Panc1 (cell line): ENCODE results near the gene PRDM1. TPM values are rescaled to one million over a fixed set of nuclear protein-coding genes. Genes with fewer than 3 reads are reported as not detected.

Experiments used
- ATAC-seq: fragments of 200-7000 bp; cut with Tn5 transposase; 2 replicates; pipeline ENCODE4 v1.9.1; 2020; ENCODE audit warnings: mild to moderate bottlenecking, moderate library complexity
- BruUV-seq: library from RNA; stranded (reverse); fragments of 400-500 nt; replicated peaks from 2 replicates; lab custom pipeline; 2021; lab: Mats Ljungman, UMichigan
- CTCF ChIA-PET: fragments of 300-600 bp; sonication (Branson Sonifier 250); formaldehyde crosslinking; loops from one replicate; lab custom pipeline; 2022; ENCODE audit warnings: antibody characterized with exemption; lab: Charles Lee
- POLR2A ChIA-PET: fragments of 300-600 bp; sonication (Branson Sonifier 250); formaldehyde crosslinking; loops from one replicate; lab custom pipeline; 2022; ENCODE audit warnings: antibody characterized with exemption; lab: Charles Lee
- DNase-seq: peaks from one replicate; pipeline ENCODE4 v3.0.0-alpha.2; 2010; ENCODE audit warnings: low read depth, low spot score
- H3K27ac ChIP-seq: 2 replicates; pipeline ENCODE4 v1.5.1; 2011; ENCODE audit warnings: mild to moderate bottlenecking, low read length, inconsistent platforms
- H3K27me3 ChIP-seq: fragments of 200-500 bp; sonication (Bioruptor generic); 2 replicates; pipeline ENCODE4 v1.6.0; 2014; ENCODE audit warnings: low read length, inconsistent platforms; ENCODE audit not compliant: control insufficient read depth, insufficient read depth
- H3K36me3 ChIP-seq: fragments of 200-500 bp; sonication (Bioruptor generic); 2 replicates; pipeline ENCODE4 v1.5.1; 2014; ENCODE audit warnings: inconsistent platforms, mild to moderate bottlenecking, low read length, moderate library complexity; ENCODE audit not compliant: control insufficient read depth, insufficient read depth
- H3K4me1 ChIP-seq: 2 replicates; pipeline ENCODE4 v1.5.1; 2011; ENCODE audit warnings: inconsistent platforms, mild to moderate bottlenecking, low read length, moderate library complexity; ENCODE audit not compliant: control insufficient read depth, insufficient read depth
- H3K4me3 ChIP-seq, 2 experiments: 2 replicates each; pipeline ENCODE4 v1.5.1; 2011 to 2012; ENCODE audit warnings: low read depth in 2 of 2, low read length in 2 of 2, mild to moderate bottlenecking in 2 of 2, inconsistent platforms in 1 of 2, moderate library complexity in 1 of 2
- H3K9me3 ChIP-seq: fragments of 200-500 bp; sonication (Bioruptor generic); 2 replicates; pipeline ENCODE4 v1.5.1; 2014; ENCODE audit warnings: low read depth, mild to moderate bottlenecking, inconsistent platforms, low read length, moderate library complexity; ENCODE audit not compliant: control insufficient read depth, insufficient read depth
- POLR2AphosphoS5 ChIP-seq: IDR thresholded peaks from 2 replicates; pipeline ENCODE4 v1.6.1; 2012; ENCODE audit warnings: mild to moderate bottlenecking, low read depth, low read length, moderate library complexity
- REST ChIP-seq, 2 experiments: IDR thresholded peaks; 2 replicates each; pipeline ENCODE4 v1.6.1; 2011 to 2012; ENCODE audit warnings: low read depth in 2 of 2, control low read depth in 1 of 2, low read length in 1 of 2, mild to moderate bottlenecking in 1 of 2, moderate library complexity in 1 of 2; ENCODE audit not compliant: insufficient read depth in 1 of 2
- SIN3A ChIP-seq: IDR thresholded peaks from 2 replicates; pipeline ENCODE4 v1.6.1; 2012; ENCODE audit warnings: low read depth, mild to moderate bottlenecking, low read length, moderate library complexity, borderline replicate concordance; ENCODE audit not compliant: insufficient read depth
- TCF7L2 ChIP-seq: IDR thresholded peaks from 2 replicates; pipeline ENCODE4 v1.6.1; 2011; ENCODE audit warnings: mild to moderate bottlenecking, low read depth, low read length, inconsistent platforms
- in situ Hi-C: cut with HindIII; loops from 2 replicates; pipeline ENCODE4 v1.10.0; 2016; ENCODE audit warnings: low sequenced_read_pairs, low pct_unique_long_range_greater_than_20kb
- intact Hi-C: fragments of 100-400 bp; cut with micrococcal nuclease; formaldehyde crosslinking; loops from one replicate; pipeline ENCODE4 v1.10.0; 2022; ENCODE audit not compliant: unreplicated experiment
- total RNA-seq: library from RNA; stranded (reverse); gene quantifications from one replicate; pipeline ENCODE4 v1.2.1, GENCODE V29; 2021; ENCODE audit not compliant: unreplicated experiment
- TF ChIP-seq, protein P1 (sequence below): fragments of 450-650 bp; IDR thresholded peaks from 2 replicates; pipeline ENCODE4 v1.5.1; 2017; ENCODE audit warnings: mild to moderate bottlenecking

The PRDM1 gene
- total RNA-seq, 1 experiment from 2014 or later, result 2.6 TPM

DNA sequence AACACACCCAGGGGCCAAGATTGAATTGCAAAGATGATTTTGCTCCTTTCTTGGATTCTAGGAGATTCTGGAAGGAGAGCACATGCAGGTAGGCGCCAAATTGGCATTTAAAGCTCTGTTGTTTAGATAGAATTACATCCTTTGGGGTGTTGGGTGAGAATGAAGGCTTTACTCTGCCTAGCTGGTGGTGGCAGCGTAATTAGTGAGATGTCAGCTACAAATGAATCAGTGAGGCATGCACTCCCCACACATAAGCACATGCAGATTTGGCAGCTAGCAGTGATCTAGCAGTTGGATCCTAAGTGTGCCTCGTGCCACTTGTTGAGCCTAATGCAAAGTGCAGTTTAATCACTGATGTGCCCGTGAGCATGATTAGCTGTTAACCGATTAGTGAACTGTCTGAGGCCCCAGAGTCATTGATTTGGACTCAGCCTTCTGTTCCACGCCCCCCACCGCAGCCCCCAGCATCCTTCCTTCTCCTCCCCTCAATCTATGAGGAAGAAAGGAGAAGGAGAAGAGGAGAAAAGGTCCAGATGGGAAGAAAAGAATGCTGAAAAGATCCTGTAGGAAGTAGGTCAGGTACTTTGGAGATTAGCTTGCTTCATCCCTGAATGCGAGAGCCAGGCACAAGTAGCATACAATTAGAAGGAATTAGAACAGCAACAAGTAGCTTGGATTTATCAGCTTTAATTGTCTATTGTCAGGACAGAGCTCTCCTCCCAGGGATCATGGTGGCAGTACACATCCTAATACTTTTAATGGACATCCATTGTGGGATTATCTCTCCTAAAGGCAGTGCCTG lies 6.0 kb upstream of the PRDM1 start:
- no peaks in the 10 kb centered on the region for H3K36me3 ChIP-seq
- no peaks in the 10 kb centered on the region for H3K9me3 ChIP-seq
- no peak overlapping the region for H3K4me3 ChIP-seq
- ChIA-PET POLR2A (no interaction called here), CTCF (no interaction called here)
- no TSS peak for BruUV-seq
- H3K4me1 ChIP-seq, result peaks cover 6% of the 10 kb centered on the region; the same call in 1 of the 2 replicates
- H3K27ac ChIP-seq, result no peak overlapping the region
- DNase-seq (no peak), ATAC-seq (no peak)
- in situ Hi-C loops (no loop called here), intact Hi-C loops (loop anchor here (10.0 kb wide), 3 partner anchors 345 to 645 kb away; no protein-coding TSS in a partner anchor)
- no peak for TF ChIP-seq TCF7L2
- TF ChIP-seq, protein P1, sequence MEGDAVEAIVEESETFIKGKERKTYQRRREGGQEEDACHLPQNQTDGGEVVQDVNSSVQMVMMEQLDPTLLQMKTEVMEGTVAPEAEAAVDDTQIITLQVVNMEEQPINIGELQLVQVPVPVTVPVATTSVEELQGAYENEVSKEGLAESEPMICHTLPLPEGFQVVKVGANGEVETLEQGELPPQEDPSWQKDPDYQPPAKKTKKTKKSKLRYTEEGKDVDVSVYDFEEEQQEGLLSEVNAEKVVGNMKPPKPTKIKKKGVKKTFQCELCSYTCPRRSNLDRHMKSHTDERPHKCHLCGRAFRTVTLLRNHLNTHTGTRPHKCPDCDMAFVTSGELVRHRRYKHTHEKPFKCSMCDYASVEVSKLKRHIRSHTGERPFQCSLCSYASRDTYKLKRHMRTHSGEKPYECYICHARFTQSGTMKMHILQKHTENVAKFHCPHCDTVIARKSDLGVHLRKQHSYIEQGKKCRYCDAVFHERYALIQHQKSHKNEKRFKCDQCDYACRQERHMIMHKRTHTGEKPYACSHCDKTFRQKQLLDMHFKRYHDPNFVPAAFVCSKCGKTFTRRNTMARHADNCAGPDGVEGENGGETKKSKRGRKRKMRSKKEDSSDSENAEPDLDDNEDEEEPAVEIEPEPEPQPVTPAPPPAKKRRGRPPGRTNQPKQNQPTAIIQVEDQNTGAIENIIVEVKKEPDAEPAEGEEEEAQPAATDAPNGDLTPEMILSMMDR, result no peak
- no peak for TF ChIP-seq REST (IDR thresholded peaks at IDR 0.05; ENCODE audit: insufficient read depth in 1 of 2, low read depth in 2 of 2, low read length in 1 of 2)
- no peak for TF ChIP-seq POLR2AphosphoS5
- TF ChIP-seq SIN3A, result no peak
- H3K27me3 ChIP-seq, result no peaks in the 10 kb centered on the region

GRCh38 chr6:106080763-106081095 lies 5.4 kb upstream of the PRDM1 start:
- no peaks in the 10 kb centered on the region for H3K36me3 ChIP-seq
- ChIA-PET CTCF (interaction anchor here (0.6 kb wide), 1 partner anchor 63 kb away, joined by 5 read pairs; no protein-coding TSS in a partner anchor), POLR2A (no interaction called here)
- no peaks in the 10 kb centered on the region for H3K27me3 ChIP-seq
- no peak overlapping the region for H3K27ac ChIP-seq
- TF ChIP-seq, protein P1, result no peak
- no peak for TF ChIP-seq POLR2AphosphoS5
- TF ChIP-seq SIN3A, result no peak
- TF ChIP-seq REST (IDR thresholded peaks at IDR 0.05; ENCODE audit: insufficient read depth in 1 of 2, low read depth in 2 of 2, low read length in 1 of 2), result no peak
- TF ChIP-seq TCF7L2, result no peak
- in situ Hi-C loops, result no loop called here
- intact Hi-C loops, result loop anchor here (10.0 kb wide), 3 partner anchors 346 to 646 kb away; no protein-coding TSS in a partner anchor
- DNase-seq (no peak), ATAC-seq (no peak)
- no TSS peak for BruUV-seq
- H3K4me3 ChIP-seq, result no peak overlapping the region
- no peaks in the 10 kb centered on the region for H3K9me3 ChIP-seq
- H3K4me1 ChIP-seq, result peaks cover 12% of the 10 kb centered on the region
